WERI-Rb-1 (cell line): ENCODE results near the gene N4BP2.
A peak's percentile ranks its signal among the peaks of the same experiment; 100 is the strongest.

Source experiments
- DNase-seq: peaks from one replicate; pipeline ENCODE4 v3.0.0-alpha.2; 2020
- H3K27ac ChIP-seq: fragments of 250-450 bp; sonication (Bioruptor Pico); 2 replicates; pipeline ENCODE4 v1.5.1; 2020; ENCODE audit warnings: mild to moderate bottlenecking, moderate library complexity
- H3K27me3 ChIP-seq: fragments of 250-450 bp; sonication (Bioruptor Pico); 2 replicates; pipeline ENCODE4 v1.5.1; 2021; ENCODE audit warnings: mild to moderate bottlenecking, low read depth, moderate library complexity; ENCODE audit not compliant: insufficient read depth, severe bottlenecking
- H3K36me3 ChIP-seq: fragments of 250-450 bp; sonication (Bioruptor Pico); 2 replicates; pipeline ENCODE4 v1.5.1; 2020; ENCODE audit warnings: mild to moderate bottlenecking, moderate library complexity
- H3K4me3 ChIP-seq: 2 replicates; pipeline ENCODE4 v1.5.1; 2011; ENCODE audit warnings: low read depth, mild to moderate bottlenecking, control low read depth, low read length
- H3K9me3 ChIP-seq: fragments of 250-450 bp; sonication (Bioruptor Pico); 2 replicates; pipeline ENCODE4 v1.5.1; 2021; ENCODE audit warnings: mild to moderate bottlenecking, moderate library complexity; ENCODE audit not compliant: severe bottlenecking
- TF ChIP-seq, protein P1 (sequence below): IDR thresholded peaks from 2 replicates; pipeline ENCODE4 v1.5.1; 2011; ENCODE audit warnings: low read depth, mild to moderate bottlenecking, control low read depth, inconsistent platforms, low read length

Gene N4BP2

DNA sequence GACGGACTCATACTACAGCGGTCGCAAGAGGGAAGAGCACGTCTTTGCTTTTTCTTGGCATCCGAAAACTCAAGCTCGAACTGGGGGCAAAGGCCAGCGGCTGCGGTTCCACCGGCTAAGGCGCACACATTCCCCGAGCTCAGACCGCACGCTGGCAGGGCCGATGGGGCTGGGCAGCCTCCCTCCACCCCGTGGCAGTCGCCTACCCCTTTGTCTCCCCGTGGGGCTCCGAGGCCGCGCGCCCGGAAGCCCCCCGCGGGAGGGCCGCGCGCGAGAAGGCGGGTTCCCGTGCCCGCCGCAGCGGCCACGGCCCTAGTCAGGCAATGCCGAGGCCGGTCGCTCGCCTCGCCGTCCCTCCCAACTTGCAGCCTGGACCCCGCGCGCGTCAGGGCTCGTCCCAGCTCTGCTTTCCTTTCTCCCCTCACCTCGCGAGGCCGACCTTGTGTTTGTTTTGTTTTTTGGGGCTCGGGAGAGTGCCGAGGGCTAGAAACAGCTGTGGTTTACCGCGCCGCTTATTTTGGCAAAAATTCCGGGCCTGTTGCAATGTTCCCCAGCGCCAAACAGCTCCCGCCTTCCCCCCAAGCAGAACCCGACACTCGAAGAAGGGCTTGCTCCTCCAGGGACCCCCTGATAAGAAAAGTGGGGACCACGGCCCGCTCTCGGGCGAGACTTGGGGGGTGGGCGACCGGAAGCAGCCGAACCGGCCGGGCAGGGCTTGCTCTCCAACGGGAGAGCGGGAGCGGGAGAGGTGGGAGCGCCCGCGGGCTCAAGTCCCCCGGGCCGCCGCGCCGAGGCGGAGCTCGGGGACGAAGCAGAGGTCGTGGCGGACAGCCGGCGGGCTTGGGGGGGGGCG is 561 bp upstream of the N4BP2 start:
- Histone ChIP-seq H3K36me3 (peaks cover 24% of the 10 kb centered on the region), H3K27me3 (no peaks in the 10 kb centered on the region), H3K4me3 (peak overlapping the region; percentile 74), H3K9me3 (no peaks in the 10 kb centered on the region), H3K27ac (peak overlapping the region; percentile 99)
- DNase-seq: peak; percentile 72
- TF ChIP-seq, protein P1, sequence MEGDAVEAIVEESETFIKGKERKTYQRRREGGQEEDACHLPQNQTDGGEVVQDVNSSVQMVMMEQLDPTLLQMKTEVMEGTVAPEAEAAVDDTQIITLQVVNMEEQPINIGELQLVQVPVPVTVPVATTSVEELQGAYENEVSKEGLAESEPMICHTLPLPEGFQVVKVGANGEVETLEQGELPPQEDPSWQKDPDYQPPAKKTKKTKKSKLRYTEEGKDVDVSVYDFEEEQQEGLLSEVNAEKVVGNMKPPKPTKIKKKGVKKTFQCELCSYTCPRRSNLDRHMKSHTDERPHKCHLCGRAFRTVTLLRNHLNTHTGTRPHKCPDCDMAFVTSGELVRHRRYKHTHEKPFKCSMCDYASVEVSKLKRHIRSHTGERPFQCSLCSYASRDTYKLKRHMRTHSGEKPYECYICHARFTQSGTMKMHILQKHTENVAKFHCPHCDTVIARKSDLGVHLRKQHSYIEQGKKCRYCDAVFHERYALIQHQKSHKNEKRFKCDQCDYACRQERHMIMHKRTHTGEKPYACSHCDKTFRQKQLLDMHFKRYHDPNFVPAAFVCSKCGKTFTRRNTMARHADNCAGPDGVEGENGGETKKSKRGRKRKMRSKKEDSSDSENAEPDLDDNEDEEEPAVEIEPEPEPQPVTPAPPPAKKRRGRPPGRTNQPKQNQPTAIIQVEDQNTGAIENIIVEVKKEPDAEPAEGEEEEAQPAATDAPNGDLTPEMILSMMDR: no peak

DNA sequence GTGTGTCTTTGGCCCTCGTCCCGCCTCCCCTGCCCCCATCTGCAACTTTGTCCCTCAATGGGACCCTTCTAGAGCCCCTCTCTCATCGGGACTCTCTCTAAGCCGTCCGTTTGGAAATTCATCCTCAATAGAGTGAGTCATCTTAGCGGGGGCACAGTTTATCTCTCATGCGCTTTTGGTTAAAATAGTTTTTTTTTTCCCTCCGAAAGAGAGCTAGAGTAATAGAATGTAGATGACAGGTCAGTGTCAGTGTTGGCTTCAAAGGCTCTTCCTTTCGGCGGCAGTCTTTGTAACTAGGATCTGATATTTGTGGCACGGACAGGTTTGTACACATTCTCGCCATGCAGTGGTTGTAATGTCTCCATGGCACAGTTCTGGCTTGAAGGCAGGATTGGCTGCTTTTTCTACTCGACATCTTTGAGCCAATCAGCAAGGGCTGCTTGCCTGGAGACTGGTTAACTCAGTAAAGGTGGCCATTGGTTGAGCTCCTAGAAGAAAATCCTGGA is 989 bp downstream of the N4BP2 start:
- H3K27me3 ChIP-seq: no peaks in the 10 kb centered on the region
- peaks cover 37% of the 10 kb centered on the region for H3K36me3 ChIP-seq
- peak overlapping the region; percentile 74 for H3K4me3 ChIP-seq
- DNase-seq: peak; percentile 81
- H3K9me3 ChIP-seq: no peaks in the 10 kb centered on the region
- peak overlapping the region; percentile 99 for H3K27ac ChIP-seq
- TF ChIP-seq, protein P1: no peak

DNA sequence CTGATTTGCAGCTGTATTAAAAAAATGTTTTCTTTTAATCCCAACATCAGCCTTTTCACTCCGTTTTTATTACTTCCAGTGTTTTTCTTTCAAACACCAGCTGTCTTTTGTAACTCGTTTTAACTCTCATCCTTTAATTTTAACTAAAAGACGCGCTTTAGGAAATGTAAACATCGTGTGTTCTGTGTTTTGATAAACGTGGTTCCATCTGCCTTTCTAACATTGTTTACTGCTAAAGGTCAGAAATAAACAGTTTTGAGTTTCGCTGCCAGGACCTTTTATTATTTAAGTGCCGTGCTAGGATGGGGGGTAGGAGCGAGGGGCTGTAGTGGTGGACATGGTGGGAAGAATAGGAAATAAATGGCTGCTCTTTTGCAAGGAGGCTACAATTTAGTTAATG is 1.5 kb downstream of the N4BP2 start:
- TF ChIP-seq, protein P1: no peak
- peak overlapping the region; percentile 74 for H3K4me3 ChIP-seq
- no peaks in the 10 kb centered on the region for H3K27me3 ChIP-seq
- DNase-seq: no peak
- no peak overlapping the region for H3K27ac ChIP-seq
- H3K9me3 ChIP-seq: no peaks in the 10 kb centered on the region
- peaks cover 42% of the 10 kb centered on the region for H3K36me3 ChIP-seq

DNA sequence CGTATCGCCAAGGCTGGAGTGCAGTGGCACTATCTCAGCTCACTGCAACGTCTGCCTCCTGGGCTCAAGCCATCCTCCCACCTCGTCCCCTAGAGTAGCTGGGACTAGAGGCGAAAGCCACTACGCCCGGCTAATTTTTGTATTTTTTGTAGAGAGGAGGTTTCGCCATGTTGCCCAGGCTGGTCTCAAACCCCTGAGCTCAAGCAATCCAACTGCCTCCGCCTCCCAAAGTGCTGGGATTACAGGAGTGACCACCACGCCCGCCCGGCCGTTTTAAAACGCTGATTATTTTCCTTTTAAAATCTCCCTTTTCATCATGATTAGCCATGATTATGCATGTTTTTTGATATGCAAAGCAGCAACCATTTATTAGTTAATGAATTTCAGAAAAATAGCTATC is 2.2 kb downstream of the N4BP2 start:
- Histone ChIP-seq H3K4me3 (no peak overlapping the region), H3K27me3 (no peaks in the 10 kb centered on the region), H3K27ac (no peak overlapping the region), H3K9me3 (no peaks in the 10 kb centered on the region), H3K36me3 (peaks cover 49% of the 10 kb centered on the region)
- no peak for DNase-seq
- TF ChIP-seq, protein P1: no peak

DNA sequence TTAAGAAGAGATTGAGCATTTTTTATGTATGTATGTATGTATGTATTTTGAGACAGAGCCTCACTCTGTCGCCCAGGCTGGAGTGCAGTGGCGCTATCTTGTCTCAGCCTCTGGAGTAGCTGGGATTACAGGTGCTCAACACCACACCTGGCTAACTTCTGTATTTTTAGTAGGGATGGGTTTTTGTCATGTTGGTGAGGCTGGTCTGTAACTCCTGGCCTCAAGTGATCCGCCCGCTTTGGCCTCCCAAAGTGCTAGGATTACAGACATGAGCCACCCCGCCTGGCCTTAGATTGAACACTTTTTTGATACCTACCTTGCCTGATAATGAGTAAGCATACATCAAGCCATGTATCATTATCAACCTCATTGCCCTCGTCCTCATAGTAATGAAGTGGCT is 2.7 kb downstream of the N4BP2 start:
- H3K4me3 ChIP-seq: no peak overlapping the region
- no peaks in the 10 kb centered on the region for H3K27me3 ChIP-seq
- TF ChIP-seq, protein P1: no peak
- DNase-seq: no peak
- H3K27ac ChIP-seq: no peak overlapping the region
- no peaks in the 10 kb centered on the region for H3K9me3 ChIP-seq
- H3K36me3 ChIP-seq: peaks cover 54% of the 10 kb centered on the region
